CD4-positive, alpha-beta T cell (primary cell): ENCODE measurements around the gene TBC1D28. TPM values are rescaled to one million over a fixed set of nuclear protein-coding genes. Genes with fewer than 3 reads are reported as not detected.
"Not testable (repeated sequence)": the region's sequence is repeated elsewhere in the genome, so short reads cannot be mapped to it uniquely, and the experiment has no call there.

Experiments used
- ATAC-seq: fragments of 200-7000 bp; cut with Tn5 transposase; one replicate; pipeline ENCODE4 v1.10.0; 2022; ENCODE audit warnings: mild to moderate bottlenecking; ENCODE audit not compliant: poor library complexity
- CTCF ChIA-PET: fragments of 350-600 bp; sonication (Branson Sonifier 250); formaldehyde crosslinking; loops from one replicate; lab custom pipeline; 2021; ENCODE audit warnings: antibody characterized with exemption, inconsistent platforms; lab: Charles Lee
- POLR2A ChIA-PET: fragments of 350-600 bp; sonication (Branson Sonifier 250); formaldehyde crosslinking; loops from one replicate; lab custom pipeline; 2021; ENCODE audit warnings: antibody characterized with exemption, inconsistent platforms; lab: Charles Lee
- DNase-seq, 14 experiments: peaks; one replicate each; pipeline ENCODE4 v3.0.0-alpha.2; 2013 to 2020; ENCODE audit warnings: mixed read lengths in 2 of 14
- H3K27ac ChIP-seq, 2 donors: one replicate each; pipeline versions ENCODE4 v1.5.1 to v1.7.0; 2013; ENCODE audit warnings: low read length in 2 of 2, low read depth in 1 of 2, mild to moderate bottlenecking in 1 of 2
- H3K27me3 ChIP-seq, 2 experiments: 1 replicate in 1 of 2; 2 replicates in 1 of 2; pipeline versions ENCODE4 v1.6.1 to v1.7.0; 2013; ENCODE audit warnings: low read length in 2 of 2, control low read depth in 1 of 2, mild to moderate bottlenecking in 1 of 2, moderate library complexity in 1 of 2; ENCODE audit not compliant: insufficient read depth in 2 of 2, control insufficient read depth in 1 of 2
- H3K36me3 ChIP-seq: one replicate; pipeline ENCODE4 v1.6.1; 2013; ENCODE audit warnings: low read length, control low read depth; ENCODE audit not compliant: insufficient read depth
- H3K4me1 ChIP-seq: one replicate; pipeline ENCODE4 v1.6.1; 2013; ENCODE audit warnings: low read length, control low read depth; ENCODE audit not compliant: insufficient read depth
- H3K4me3 ChIP-seq: one replicate; pipeline ENCODE4 v1.5.1; 2013; ENCODE audit warnings: mild to moderate bottlenecking, low read length, moderate library complexity
- H3K9me3 ChIP-seq, 2 experiments: 1 replicate in 1 of 2; 2 replicates in 1 of 2; pipeline versions ENCODE4 v1.6.1 to v1.7.0; 2013; ENCODE audit warnings: low read length in 2 of 2, mild to moderate bottlenecking in 2 of 2, control low read depth in 1 of 2, moderate library complexity in 1 of 2; ENCODE audit not compliant: control insufficient read depth in 1 of 2, insufficient read depth in 1 of 2
- H3K27ac Mint-ChIP-seq: one replicate; pipeline ENCODE4 v1.8.0; 2020; ENCODE audit warnings: mixed read lengths
- H3K27me3 Mint-ChIP-seq: one replicate; pipeline ENCODE4 v1.8.0; 2021; ENCODE audit warnings: mixed read lengths
- H3K36me3 Mint-ChIP-seq: one replicate; pipeline ENCODE4 v1.8.0; 2021; ENCODE audit warnings: low read depth, mixed read lengths
- H3K4me1 Mint-ChIP-seq: one replicate; pipeline ENCODE4 v1.8.0; 2021; ENCODE audit warnings: low read depth, mixed read lengths
- H3K4me3 Mint-ChIP-seq: one replicate; pipeline ENCODE4 v1.8.0; 2020; ENCODE audit warnings: mild to moderate bottlenecking, mixed read lengths
- H3K9me3 Mint-ChIP-seq: one replicate; pipeline ENCODE4 v1.8.0; 2020; ENCODE audit warnings: mixed read lengths
- intact Hi-C, 2 experiments: fragments of 100-400 bp; cut with DNase I in 1 of 2; cut with micrococcal nuclease in 1 of 2; formaldehyde crosslinking; loops; one replicate each; pipeline versions ENCODE4 v1.15.1 to v1.9.0; 2023 to 2025; cut with DNase I, micrococcal nuclease
- polyA plus RNA-seq, 2 donors: library from polyadenylated mRNA; unstranded; fragments of 120-200 nt; gene quantifications; one replicate each; pipeline ENCODE4 v1.2.1, GENCODE V29; 2013
- total RNA-seq, 174 experiments: library from RNA in 2 of 174; stranded (reverse) in 2 of 174; gene quantifications; one replicate each; pipeline ENCODE4 v1.2.3 and lab custom pipeline; 2021 to 2026

Gene TBC1D28
- total RNA-seq (not detected), total RNA-seq (lab: John Stamatoyannopoulos, UW) (0 to 0.29 (median 0) reads per million in 172 experiments)
- not detected for polyA plus RNA-seq (2013, experiment 1 of 2)
- 0.04 TPM for polyA plus RNA-seq (2013, experiment 2 of 2)

DNA sequence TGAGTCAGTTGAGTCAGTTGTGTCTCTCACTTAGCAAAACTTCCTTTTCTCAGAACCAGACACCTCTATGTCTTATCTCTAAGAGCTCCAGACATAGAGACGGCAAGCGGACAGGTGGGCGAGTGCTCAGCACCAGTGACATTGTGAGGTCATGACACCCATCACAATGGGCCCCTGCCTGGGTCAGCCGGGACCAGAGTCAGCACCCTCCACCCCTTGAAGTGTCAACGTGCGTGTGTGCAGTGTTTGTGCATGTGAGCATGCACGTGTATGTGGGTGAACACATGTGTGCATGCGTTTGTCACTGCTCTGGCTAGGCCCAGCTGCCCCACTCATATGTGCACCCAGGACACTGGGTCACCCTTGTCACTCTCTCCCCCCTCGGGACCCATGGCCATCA lies at the start of gene TBC1D28:
Gene TBC1D28 (minus strand): TSS at position 101 of the 400 bp plus-strand sequence. CDS start 3,039 bp downstream, outside the sequence.
- H3K4me3 Mint-ChIP-seq, CTCF ChIA-PET, H3K4me3 ChIP-seq, H3K27ac Mint-ChIP-seq, intact Hi-C loops, DNase-seq, H3K9me3 Mint-ChIP-seq, POLR2A ChIA-PET, H3K36me3 Mint-ChIP-seq, H3K36me3 ChIP-seq, ATAC-seq, H3K27me3 ChIP-seq, H3K9me3 ChIP-seq, H3K27ac ChIP-seq, H3K27me3 Mint-ChIP-seq, H3K4me1 Mint-ChIP-seq, H3K4me1 ChIP-seq: not testable (repeated sequence)

DNA sequence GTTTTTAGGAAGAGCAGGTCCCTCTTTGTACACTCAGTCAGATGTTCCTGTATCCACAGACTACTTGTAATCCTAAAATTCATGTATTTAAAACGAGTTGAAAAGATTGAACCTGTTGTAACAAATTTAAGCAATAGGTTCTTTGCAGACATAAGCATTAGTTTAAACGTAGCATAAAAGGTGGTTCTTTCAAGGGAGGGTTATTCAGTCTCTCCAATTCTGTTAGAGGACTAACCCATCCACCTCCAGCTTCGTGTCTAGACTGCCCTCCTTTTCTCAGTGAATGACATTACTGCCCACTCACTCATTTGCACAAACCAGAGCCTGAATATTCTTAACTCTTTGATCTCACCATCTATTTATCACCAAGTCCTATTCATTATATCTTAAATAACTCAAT lies 38.5 kb upstream of the TBC1D28 start:
- peak overlapping the region; percentile 85 for H3K27ac Mint-ChIP-seq
- not testable (repeated sequence) for H3K27me3 Mint-ChIP-seq

DNA sequence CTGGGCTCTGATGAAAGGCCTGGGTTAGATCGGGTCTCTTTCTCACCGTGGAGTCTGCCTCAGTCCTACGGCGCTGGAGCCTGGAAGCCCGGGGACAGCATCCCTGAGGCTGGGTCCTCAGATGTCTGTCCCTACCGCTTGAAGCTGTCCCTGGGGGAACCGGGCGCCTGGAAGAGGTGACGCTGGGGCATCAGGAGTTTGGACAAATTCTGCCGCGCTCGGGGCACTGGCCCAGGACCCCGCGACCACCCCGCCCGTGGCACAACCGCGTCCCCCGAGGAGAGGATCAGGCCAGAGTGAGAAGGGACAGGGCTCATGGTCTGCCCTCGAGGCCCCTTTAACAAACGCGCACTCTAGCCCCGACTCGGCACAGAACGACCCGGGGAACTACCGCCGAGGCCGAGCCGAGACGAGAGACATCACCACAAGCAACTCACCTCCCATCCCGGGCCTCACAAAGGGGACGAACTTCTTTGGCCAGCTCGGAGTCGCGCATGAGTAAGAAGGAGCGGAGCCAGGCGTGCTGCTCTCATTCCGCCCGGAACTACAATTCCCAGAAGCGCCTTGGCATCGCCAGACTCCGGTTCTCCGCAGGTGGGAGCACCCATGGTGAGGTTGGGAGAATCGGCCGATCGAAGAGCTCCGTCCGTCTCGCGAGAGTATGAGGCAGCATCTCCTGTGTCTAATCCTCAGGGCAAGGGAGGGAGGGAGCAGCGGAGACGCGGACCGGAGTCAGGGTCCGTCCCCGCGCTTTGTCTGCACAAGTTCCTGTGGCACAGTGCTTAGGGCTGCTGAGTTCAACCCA lies 37.8 kb upstream of the TBC1D28 start, which contains the start of gene FOXO3B:
Gene FOXO3B (minus strand): TSS at position 548 of the 805 bp plus-strand sequence. CDS start 663 bp downstream, outside the sequence.
- H3K27me3 ChIP-seq, H3K27me3 Mint-ChIP-seq, CTCF ChIA-PET, POLR2A ChIA-PET, H3K9me3 ChIP-seq, H3K4me1 ChIP-seq, H3K9me3 Mint-ChIP-seq, H3K36me3 ChIP-seq, intact Hi-C loops: not testable (repeated sequence)
- peaks cover 17% of the 10 kb centered on the region for H3K4me1 Mint-ChIP-seq
- peak; percentile 94 for ATAC-seq
- peak; percentile 8 to 92 (median 63) for DNase-seq
- H3K27ac ChIP-seq: peak within 1 kb of the TSS in 1 of 2 donors; percentile 34
- peak within 1 kb of the TSS; percentile 49 for H3K4me3 ChIP-seq
- H3K27ac Mint-ChIP-seq: peak within 1 kb of the TSS; percentile 85
- peak within 1 kb of the TSS; percentile 98 for H3K4me3 Mint-ChIP-seq
- H3K36me3 Mint-ChIP-seq: peaks cover 14% of the 10 kb centered on the region

More for the DNA sequence above, 38.5 kb upstream of the TBC1D28 start:
- ATAC-seq, CTCF ChIA-PET, H3K9me3 Mint-ChIP-seq, H3K9me3 ChIP-seq, H3K4me1 ChIP-seq, H3K27ac ChIP-seq, H3K27me3 ChIP-seq, intact Hi-C loops, H3K36me3 ChIP-seq, DNase-seq, POLR2A ChIA-PET: not testable (repeated sequence)
- peaks cover 17% of the 10 kb centered on the region for H3K4me1 Mint-ChIP-seq
- H3K36me3 Mint-ChIP-seq: peaks cover 14% of the 10 kb centered on the region
- H3K4me3 ChIP-seq: peak overlapping the region; percentile 32
- peak overlapping the region; percentile 98 for H3K4me3 Mint-ChIP-seq

DNA sequence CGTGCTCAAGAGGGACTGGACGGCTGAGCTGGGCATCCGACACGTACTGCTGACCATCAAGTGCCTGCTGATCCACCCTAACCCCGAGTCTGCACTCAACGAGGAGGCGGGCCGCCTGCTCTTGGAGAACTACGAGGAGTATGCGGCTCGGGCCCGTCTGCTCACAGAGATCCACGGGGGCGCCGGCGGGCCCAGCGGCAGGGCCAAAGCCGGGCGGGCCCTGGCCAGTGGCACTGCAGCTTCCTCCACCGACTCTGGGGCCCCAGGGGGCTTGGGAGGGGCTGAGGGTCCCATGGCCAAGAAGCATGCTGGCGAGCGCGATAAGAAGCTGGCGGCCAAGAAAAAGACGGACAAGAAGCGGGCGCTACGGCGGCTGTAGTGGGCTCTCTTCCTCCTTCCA lies 33.2 kb upstream of the TBC1D28 start:
- H3K9me3 Mint-ChIP-seq, H3K27ac ChIP-seq, H3K27me3 Mint-ChIP-seq, H3K27ac Mint-ChIP-seq, H3K4me1 ChIP-seq, ATAC-seq, H3K4me3 Mint-ChIP-seq, H3K27me3 ChIP-seq, POLR2A ChIA-PET, H3K4me3 ChIP-seq, H3K36me3 ChIP-seq, CTCF ChIA-PET, H3K9me3 ChIP-seq, DNase-seq, intact Hi-C loops: not testable (repeated sequence)
- peaks cover 11% of the 10 kb centered on the region for H3K4me1 Mint-ChIP-seq
- H3K36me3 Mint-ChIP-seq: peaks cover 31% of the 10 kb centered on the region

DNA sequence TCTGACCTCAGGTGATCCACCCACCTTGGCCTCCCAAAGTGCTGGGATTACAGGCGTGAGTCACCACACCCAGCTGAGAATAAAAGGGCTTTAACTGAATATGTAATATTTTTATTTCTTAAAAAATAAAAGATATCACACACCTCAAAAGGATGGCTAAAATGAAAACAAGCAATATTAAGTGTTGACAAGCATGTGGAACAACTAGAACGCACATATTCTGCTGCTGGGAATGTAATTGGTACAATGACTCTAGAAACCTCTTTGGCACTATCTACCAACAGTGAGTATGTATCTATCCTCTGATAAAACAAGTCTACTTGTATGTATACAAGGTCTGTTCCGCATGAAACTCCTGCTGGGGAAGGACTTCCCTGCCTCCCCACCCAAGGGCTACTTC lies 32.7 kb upstream of the TBC1D28 start:
- H3K36me3 ChIP-seq, H3K4me3 Mint-ChIP-seq, H3K27me3 ChIP-seq, H3K4me1 ChIP-seq, CTCF ChIA-PET, H3K4me3 ChIP-seq, DNase-seq, H3K27ac ChIP-seq, H3K4me1 Mint-ChIP-seq, intact Hi-C loops, POLR2A ChIA-PET, H3K27ac Mint-ChIP-seq, ATAC-seq, H3K27me3 Mint-ChIP-seq, H3K9me3 Mint-ChIP-seq: not testable (repeated sequence)
- H3K9me3 ChIP-seq: peaks cover 0 to 10% of the 10 kb centered on the region in 2 experiments
- H3K36me3 Mint-ChIP-seq: peaks cover 31% of the 10 kb centered on the region

DNA sequence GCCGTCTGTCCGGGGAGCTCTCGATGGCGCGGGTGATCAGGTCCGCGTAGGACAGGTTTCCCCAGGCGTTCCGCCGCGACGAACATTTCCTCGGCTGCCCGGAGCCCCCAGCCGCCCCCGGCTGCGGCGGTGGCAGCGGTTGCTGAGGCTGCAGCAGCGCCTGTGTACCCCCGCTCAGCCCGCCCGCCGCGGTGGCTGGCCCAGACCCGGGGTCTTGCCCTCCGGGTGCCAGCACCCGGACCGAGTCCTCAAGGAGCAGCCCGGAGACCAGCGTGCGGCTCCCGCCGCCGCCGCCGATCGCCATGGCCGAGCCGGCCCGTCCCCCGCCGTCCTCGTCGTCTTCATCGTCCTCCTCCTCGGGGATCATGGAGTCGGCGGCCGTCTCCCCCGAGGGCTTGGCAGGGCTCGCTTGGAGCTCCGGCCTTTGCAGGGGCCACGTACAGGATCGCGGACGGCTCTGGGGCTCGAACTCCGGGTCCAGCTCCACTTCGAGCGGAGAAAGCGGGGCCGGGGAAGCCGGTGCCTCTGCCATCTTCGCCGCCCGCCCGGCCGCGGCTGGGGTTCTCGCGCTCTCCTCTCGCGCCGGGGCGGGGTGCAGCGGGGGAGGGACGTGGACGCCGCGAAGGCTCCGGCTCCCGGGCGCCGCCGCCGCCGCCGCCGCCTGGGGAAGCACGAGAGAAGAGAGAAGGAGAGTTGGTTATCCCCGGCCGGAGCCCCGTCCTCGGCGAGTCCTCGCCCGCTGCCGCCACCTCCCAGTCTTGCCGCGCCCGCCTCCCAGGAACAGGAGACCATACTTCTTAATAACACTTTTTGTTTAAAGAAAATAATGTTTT lies 28.4 kb upstream of the TBC1D28 start:
- H3K27me3 ChIP-seq, CTCF ChIA-PET, H3K27me3 Mint-ChIP-seq, H3K4me1 ChIP-seq, H3K27ac ChIP-seq, H3K4me1 Mint-ChIP-seq, H3K9me3 Mint-ChIP-seq, intact Hi-C loops, DNase-seq, ATAC-seq, H3K4me3 ChIP-seq, POLR2A ChIA-PET, H3K27ac Mint-ChIP-seq, H3K4me3 Mint-ChIP-seq, H3K36me3 ChIP-seq: not testable (repeated sequence)
- peaks cover 40% of the 10 kb centered on the region for H3K36me3 Mint-ChIP-seq
- H3K9me3 ChIP-seq: peaks cover 0 to 24% of the 10 kb centered on the region in 2 experiments
